CD4-positive, CD25-positive, alpha-beta regulatory T cell (primary cell): Measurements from ENCODE around the gene FSTL4. TPM values are rescaled to one million over a fixed set of nuclear protein-coding genes. Genes with fewer than 3 reads are reported as not detected.
"Not testable (repeated sequence)": the region's sequence is repeated elsewhere in the genome, so short reads cannot be mapped to it uniquely, and the experiment has no call there.

Source experiments
- ATAC-seq, 2 donors: fragments of 150-1000 bp; cut with Tn5 transposase; one replicate each; pipeline ENCODE4 v1.10.0; 2021; ENCODE audit warnings: low read depth in 2 of 2, moderate number of reproducible peaks in 2 of 2, moderate library complexity in 1 of 2
- DNase-seq, 3 donors: peaks; one replicate each; pipeline versions ENCODE4 v3.0.0 to v3.0.0-alpha.2; 2012 to 2022; ENCODE audit warnings: mixed read lengths in 1 of 3
- H3K27ac ChIP-seq: one replicate; pipeline ENCODE4 v1.7.0; 2013; ENCODE audit warnings: mild to moderate bottlenecking, low read length; ENCODE audit not compliant: insufficient read depth, poor library complexity, severe bottlenecking
- H3K27me3 ChIP-seq: one replicate; pipeline ENCODE4 v1.7.0; 2013; ENCODE audit warnings: low read length; ENCODE audit not compliant: control insufficient read depth, insufficient read depth
- H3K36me3 ChIP-seq: one replicate; pipeline ENCODE4 v1.7.0; 2013; ENCODE audit warnings: mild to moderate bottlenecking, low read length, moderate library complexity; ENCODE audit not compliant: control insufficient read depth, insufficient read depth
- H3K4me1 ChIP-seq: 2 replicates; pipeline ENCODE4 v1.7.0; 2013; ENCODE audit warnings: mild to moderate bottlenecking, low read length; ENCODE audit not compliant: insufficient read depth, control insufficient read depth, poor library complexity, severe bottlenecking
- H3K4me3 ChIP-seq: one replicate; pipeline ENCODE4 v1.7.0; 2013; ENCODE audit warnings: low read depth, mild to moderate bottlenecking, low read length, moderate library complexity
- H3K9me3 ChIP-seq, 2 experiments: 1 replicate in 1 of 2; 2 replicates in 1 of 2; pipeline ENCODE4 v1.7.0; 2013; ENCODE audit warnings: low read length in 2 of 2, mild to moderate bottlenecking in 1 of 2, moderate library complexity in 1 of 2; ENCODE audit not compliant: control insufficient read depth in 2 of 2
- H3K27ac Mint-ChIP-seq, 3 donors: one replicate each; pipeline ENCODE4 v1.8.0; 2020 to 2022; ENCODE audit warnings: mild to moderate bottlenecking in 3 of 3, mixed read lengths in 3 of 3, moderate library complexity in 2 of 3
- H3K27me3 Mint-ChIP-seq: one replicate; pipeline ENCODE4 v1.8.0; 2022; ENCODE audit warnings: mild to moderate bottlenecking, mixed read lengths
- H3K36me3 Mint-ChIP-seq: one replicate; pipeline ENCODE4 v1.8.0; 2020; ENCODE audit warnings: mixed read lengths
- H3K4me1 Mint-ChIP-seq, 4 donors: one replicate each; pipeline ENCODE4 v1.8.0; 2020 to 2022; ENCODE audit warnings: mixed read lengths in 4 of 4, mild to moderate bottlenecking in 1 of 4
- H3K4me3 Mint-ChIP-seq, 4 donors: one replicate each; pipeline ENCODE4 v1.8.0; 2020 to 2022; ENCODE audit warnings: mild to moderate bottlenecking in 4 of 4, mixed read lengths in 4 of 4, moderate library complexity in 3 of 4
- H3K9me3 Mint-ChIP-seq, 7 donors: one replicate each; pipeline ENCODE4 v1.8.0; 2020 to 2022; ENCODE audit warnings: mixed read lengths in 7 of 7, mild to moderate bottlenecking in 3 of 7, moderate library complexity in 2 of 7
- polyA plus RNA-seq, 4 donors: library from polyadenylated mRNA; unstranded; fragments of 300-500 nt; fragmentation: Illumina TruSeq; gene quantifications; one replicate each; pipeline ENCODE4 v1.2.3, GENCODE V29; 2021
- total RNA-seq: library from RNA; stranded (reverse); gene quantifications from one replicate; pipeline ENCODE4 v1.2.3, GENCODE V29; 2022

FSTL4 gene
- total and polyA plus RNA-seq, 5 donors from 2014 or later, result 0.57 TPM; not detected in 4

- H3K9me3 Mint-ChIP-seq, result peaks cover 0 to 2% (median 0%) of the 10 kb centered on the region in 7 donors
- no peaks in the 10 kb centered on the region for H3K4me1 ChIP-seq
- H3K27ac ChIP-seq, result no peak overlapping the region
- H3K27me3 ChIP-seq, result peaks cover 4% of the 10 kb centered on the region
- no peaks in the 10 kb centered on the region for H3K4me1 Mint-ChIP-seq
- ATAC-seq, result no peak
- no peaks in the 10 kb centered on the region for H3K9me3 ChIP-seq
- H3K4me3 Mint-ChIP-seq, result no peak overlapping the region
- H3K36me3 Mint-ChIP-seq, result no peaks in the 10 kb centered on the region
- no peak overlapping the region for H3K27ac Mint-ChIP-seq
- peaks cover 12% of the 10 kb centered on the region for H3K27me3 Mint-ChIP-seq
- DNase-seq, result no peak
- no peaks in the 10 kb centered on the region for H3K36me3 ChIP-seq
- H3K4me3 ChIP-seq, result no peak overlapping the region
These were observed 390.3 kb downstream of the FSTL4 start for GRCh38 chr5:133222040-133222439.

- DNase-seq, result no peak
- Histone ChIP-seq H3K27me3 (peaks cover 4% of the 10 kb centered on the region), H3K27ac (no peak overlapping the region), H3K9me3 (no peaks in the 10 kb centered on the region), H3K4me1 (no peaks in the 10 kb centered on the region), H3K4me3 (no peak overlapping the region), H3K36me3 (no peaks in the 10 kb centered on the region)
- Mint-ChIP-seq H3K36me3 (no peaks in the 10 kb centered on the region), H3K27ac (no peak overlapping the region), H3K9me3 (peaks cover 0 to 2% (median 0%) of the 10 kb centered on the region in 7 donors), H3K27me3 (peaks cover 12% of the 10 kb centered on the region), H3K4me1 (no peaks in the 10 kb centered on the region), H3K4me3 (no peak overlapping the region)
- no peak for ATAC-seq
These were observed 391.3 kb downstream of the FSTL4 start for GRCh38 chr5:133220851-133221674.

GRCh38 chr5:133219296-133219695 is 393.0 kb downstream of the FSTL4 start:
- Histone ChIP-seq H3K27ac (no peak overlapping the region), H3K36me3 (no peaks in the 10 kb centered on the region), H3K27me3 (peaks cover 3% of the 10 kb centered on the region), H3K4me3 (no peak overlapping the region), H3K9me3 (no peaks in the 10 kb centered on the region), H3K4me1 (no peaks in the 10 kb centered on the region)
- H3K9me3 Mint-ChIP-seq, result peaks cover 0 to 2% (median 0%) of the 10 kb centered on the region in 7 donors
- H3K4me1 Mint-ChIP-seq, result no peaks in the 10 kb centered on the region
- no peaks in the 10 kb centered on the region for H3K36me3 Mint-ChIP-seq
- H3K4me3 Mint-ChIP-seq, result no peak overlapping the region
- no peak overlapping the region for H3K27ac Mint-ChIP-seq
- DNase-seq (no peak), ATAC-seq (no peak)
- H3K27me3 Mint-ChIP-seq, result peaks cover 12% of the 10 kb centered on the region

- H3K4me3 ChIP-seq, DNase-seq, H3K27me3 ChIP-seq, H3K27me3 Mint-ChIP-seq, H3K4me1 Mint-ChIP-seq, ATAC-seq, H3K27ac Mint-ChIP-seq, H3K27ac ChIP-seq, H3K4me3 Mint-ChIP-seq, H3K36me3 ChIP-seq, H3K9me3 Mint-ChIP-seq, H3K9me3 ChIP-seq, H3K36me3 Mint-ChIP-seq, H3K4me1 ChIP-seq: not testable (repeated sequence)
These were observed 396.2 kb downstream of the FSTL4 start for GRCh38 chr5:133216138-133216537.

- H3K9me3 Mint-ChIP-seq, result peaks cover 0 to 2% (median 0%) of the 10 kb centered on the region in 7 donors
- H3K9me3 ChIP-seq, result no peaks in the 10 kb centered on the region
- H3K4me3 Mint-ChIP-seq, result no peak overlapping the region
- H3K4me1 ChIP-seq, result no peaks in the 10 kb centered on the region
- DNase-seq (no peak), ATAC-seq (no peak)
- peaks cover 8% of the 10 kb centered on the region for H3K27me3 ChIP-seq
- no peak overlapping the region for H3K4me3 ChIP-seq
- no peaks in the 10 kb centered on the region for H3K4me1 Mint-ChIP-seq
- no peak overlapping the region for H3K27ac ChIP-seq
- H3K36me3 ChIP-seq, result no peaks in the 10 kb centered on the region
- H3K27me3 Mint-ChIP-seq, result peaks cover 4% of the 10 kb centered on the region
- H3K27ac Mint-ChIP-seq, result no peak overlapping the region
- no peaks in the 10 kb centered on the region for H3K36me3 Mint-ChIP-seq
These were observed 398.1 kb downstream of the FSTL4 start for GRCh38 chr5:133214153-133214820.

GRCh38 chr5:133205649-133206048 is 406.7 kb downstream of the FSTL4 start:
- no peaks in the 10 kb centered on the region for H3K9me3 ChIP-seq
- Mint-ChIP-seq H3K4me1 (no peaks in the 10 kb centered on the region), H3K27me3 (peaks cover 11% of the 10 kb centered on the region), H3K4me3 (no peak overlapping the region), H3K27ac (no peak overlapping the region), H3K36me3 (no peaks in the 10 kb centered on the region), H3K9me3 (no peaks in the 10 kb centered on the region)
- H3K4me3 ChIP-seq, result no peak overlapping the region
- H3K27me3 ChIP-seq, result peaks cover 3% of the 10 kb centered on the region
- no peak overlapping the region for H3K27ac ChIP-seq
- no peaks in the 10 kb centered on the region for H3K36me3 ChIP-seq
- ATAC-seq, result no peak
- DNase-seq, result no peak
- no peaks in the 10 kb centered on the region for H3K4me1 ChIP-seq

GRCh38 chr5:133205204-133205603 is 407.1 kb downstream of the FSTL4 start:
- H3K4me3 Mint-ChIP-seq, result no peak overlapping the region
- no peak for ATAC-seq
- Histone ChIP-seq H3K4me1 (no peaks in the 10 kb centered on the region), H3K9me3 (no peaks in the 10 kb centered on the region), H3K36me3 (no peaks in the 10 kb centered on the region), H3K27ac (no peak overlapping the region), H3K4me3 (no peak overlapping the region), H3K27me3 (peaks cover 2% of the 10 kb centered on the region)
- H3K9me3 Mint-ChIP-seq, result no peaks in the 10 kb centered on the region
- no peak overlapping the region for H3K27ac Mint-ChIP-seq
- no peaks in the 10 kb centered on the region for H3K4me1 Mint-ChIP-seq
- H3K27me3 Mint-ChIP-seq, result peaks cover 11% of the 10 kb centered on the region
- no peak for DNase-seq
- no peaks in the 10 kb centered on the region for H3K36me3 Mint-ChIP-seq
